ENCODE measurements around the gene TAF4. TPM values are rescaled to one million over a fixed set of nuclear protein-coding genes. Genes with fewer than 3 reads are reported as not detected.
"Not testable (repeated sequence)": the region's sequence is repeated elsewhere in the genome, so short reads cannot be mapped to it uniquely, and the experiment has no call there.

TAF4 gene
- total RNA-seq, 4 donors from 2014 or later: 18.0 to 31.8 (median 25.8) TPM

DNA sequence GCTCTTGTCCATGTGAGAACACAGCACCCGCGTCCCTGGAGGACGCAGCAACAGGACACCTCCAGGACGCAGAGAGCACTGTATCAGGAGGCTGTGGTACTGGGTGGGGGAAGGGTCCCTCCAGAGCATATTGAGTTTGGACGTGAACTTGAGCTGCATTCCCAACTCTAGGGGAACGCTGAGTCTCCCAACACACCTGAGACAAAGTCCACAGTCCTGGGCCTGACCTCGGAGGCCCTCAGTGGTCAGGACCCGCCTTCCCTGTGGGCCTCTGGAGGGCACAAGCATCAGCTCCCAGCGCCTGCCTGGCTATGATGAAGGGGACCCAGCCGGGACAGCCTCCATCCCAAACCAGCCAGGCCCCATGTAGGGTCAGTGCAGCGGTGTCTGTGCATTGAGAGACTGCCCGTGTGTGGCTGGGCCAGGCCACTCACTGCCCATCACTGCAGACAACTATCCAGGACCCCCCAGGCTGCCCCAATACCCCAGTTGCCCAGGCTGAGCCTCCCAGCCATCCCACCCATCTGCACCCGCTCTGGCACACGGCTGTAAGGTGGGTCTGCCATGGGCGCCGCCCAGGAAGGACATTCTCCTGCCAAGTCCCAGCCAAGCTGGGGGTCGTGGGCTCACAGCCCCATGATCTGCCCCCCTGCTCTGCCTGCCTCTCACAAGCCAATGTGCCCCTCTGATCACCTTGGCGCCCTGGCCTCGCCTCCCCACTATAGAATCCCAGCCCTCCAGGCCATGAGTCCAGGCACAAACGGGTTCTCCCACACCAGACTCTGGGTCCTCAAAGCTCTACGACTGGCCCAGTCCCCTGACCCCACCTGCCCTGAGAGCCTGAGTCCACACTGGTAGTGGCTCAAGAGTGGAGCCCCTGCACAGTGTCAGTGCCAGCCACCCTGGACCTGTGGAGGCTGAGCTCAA, 115.7 kb downstream of the TAF4 start:
- Histone ChIP-seq H3K27me3 (peaks cover 36% of the 10 kb centered on the region), H3K4me3 (no peak overlapping the region), H3K4me1 (no peaks in the 10 kb centered on the region), H3K36me3 (no peaks in the 10 kb centered on the region), H3K27ac (no peak overlapping the region), H3K9me3 (no peaks in the 10 kb centered on the region)
- no peak for TF ChIP-seq POLR2AphosphoS5 (IDR thresholded peaks at IDR 0.05)
- TF ChIP-seq CTCF (IDR thresholded peaks at IDR 0.05): no peak
- no peak for TF ChIP-seq POLR2A (IDR thresholded peaks at IDR 0.05)
- no peak for TF ChIP-seq EP300 (IDR thresholded peaks at IDR 0.05)
- WGBS: 58% methylated on average over 4 of the region's 21 CpGs
- peak; percentile 43 to 72 for DNase-seq (ENCODE audit: low spot score in 2 of 2)

DNA sequence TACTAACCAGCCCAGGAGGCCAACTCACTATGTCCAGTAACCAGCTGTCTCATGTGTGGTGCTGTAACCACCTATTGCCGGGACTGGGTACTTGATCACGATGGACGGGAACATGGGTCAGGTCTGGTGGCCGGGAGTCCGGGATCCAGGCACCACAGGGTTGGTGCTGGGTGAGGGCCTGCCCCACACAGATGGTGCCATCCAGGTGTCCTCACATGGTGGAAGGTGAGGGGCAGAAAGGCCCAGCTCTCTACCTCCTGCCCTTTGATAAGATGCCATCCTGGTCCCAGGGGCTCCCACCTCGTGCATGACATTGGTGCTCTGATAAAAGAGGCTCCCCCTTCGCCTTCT, 116.3 kb downstream of the TAF4 start:
- H3K4me3 ChIP-seq: no peak overlapping the region
- peak; percentile 11 to 61 for DNase-seq (ENCODE audit: low spot score in 2 of 2)
- no peaks in the 10 kb centered on the region for H3K9me3 ChIP-seq
- H3K27ac ChIP-seq: no peak overlapping the region
- H3K4me1 ChIP-seq: no peaks in the 10 kb centered on the region
- H3K36me3 ChIP-seq: no peaks in the 10 kb centered on the region
- TF ChIP-seq POLR2AphosphoS5 (IDR thresholded peaks at IDR 0.05): no peak
- no peak for TF ChIP-seq EP300 (IDR thresholded peaks at IDR 0.05)
- no peak for TF ChIP-seq CTCF (IDR thresholded peaks at IDR 0.05)
- TF ChIP-seq POLR2A (IDR thresholded peaks at IDR 0.05): no peak
- peaks cover 31% of the 10 kb centered on the region for H3K27me3 ChIP-seq
- WGBS: 78% methylated on average over 3 of the region's 7 CpGs

GRCh38 chr20:61948586-61949362, 116.9 kb downstream of the TAF4 start:
- H3K9me3 ChIP-seq: no peaks in the 10 kb centered on the region
- 81% methylated on average over 2 of the region's 22 CpGs for WGBS
- peaks cover 28% of the 10 kb centered on the region for H3K27me3 ChIP-seq
- TF ChIP-seq EP300 (IDR thresholded peaks at IDR 0.05): no peak
- no peak for TF ChIP-seq POLR2AphosphoS5 (IDR thresholded peaks at IDR 0.05)
- TF ChIP-seq POLR2A (IDR thresholded peaks at IDR 0.05): no peak
- no peak for TF ChIP-seq CTCF (IDR thresholded peaks at IDR 0.05)
- no peak overlapping the region for H3K27ac ChIP-seq
- H3K4me3 ChIP-seq: no peak overlapping the region
- no peaks in the 10 kb centered on the region for H3K36me3 ChIP-seq
- no peaks in the 10 kb centered on the region for H3K4me1 ChIP-seq
- DNase-seq (ENCODE audit: low spot score in 2 of 2): peak; percentile 23 to 31

GRCh38 chr20:61948056-61948455, 117.6 kb downstream of the TAF4 start:
- H3K9me3 ChIP-seq, H3K27ac ChIP-seq, H3K4me3 ChIP-seq, H3K4me1 ChIP-seq, H3K36me3 ChIP-seq: not testable (repeated sequence)
- peaks cover 22% of the 10 kb centered on the region for H3K27me3 ChIP-seq
- 82% methylated on average over 26 of the region's 28 CpGs for WGBS
- peak in 1 of 2 donors; percentile 23 for DNase-seq (ENCODE audit: low spot score in 2 of 2)

DNA sequence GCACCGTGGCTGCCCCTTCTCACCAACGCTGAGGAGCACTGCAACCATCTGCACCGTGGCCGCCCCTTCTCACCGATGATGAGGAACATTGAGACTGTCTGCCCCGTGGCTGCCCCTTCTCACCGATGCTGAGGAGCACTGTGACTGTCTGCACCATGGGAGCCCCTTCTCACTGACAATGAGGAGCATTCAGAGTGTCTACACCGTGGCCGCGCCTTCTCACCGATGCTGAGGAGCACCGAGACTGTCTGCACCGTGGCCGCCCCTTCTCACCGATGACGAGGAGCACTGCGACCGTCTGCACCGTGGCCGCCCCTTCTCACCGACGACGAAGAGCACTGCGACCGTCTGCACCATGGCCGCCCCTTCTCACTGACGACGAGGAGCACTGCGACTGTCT, 120.2 kb downstream of the TAF4 start:
- H3K36me3 ChIP-seq; H3K27me3 ChIP-seq; H3K4me3 ChIP-seq; H3K27ac ChIP-seq; H3K4me1 ChIP-seq; H3K9me3 ChIP-seq; DNase-seq (ENCODE audit: low spot score in 2 of 2): not testable (repeated sequence)
- WGBS: 97% methylated on average over 13 of the region's 29 CpGs

DNA sequence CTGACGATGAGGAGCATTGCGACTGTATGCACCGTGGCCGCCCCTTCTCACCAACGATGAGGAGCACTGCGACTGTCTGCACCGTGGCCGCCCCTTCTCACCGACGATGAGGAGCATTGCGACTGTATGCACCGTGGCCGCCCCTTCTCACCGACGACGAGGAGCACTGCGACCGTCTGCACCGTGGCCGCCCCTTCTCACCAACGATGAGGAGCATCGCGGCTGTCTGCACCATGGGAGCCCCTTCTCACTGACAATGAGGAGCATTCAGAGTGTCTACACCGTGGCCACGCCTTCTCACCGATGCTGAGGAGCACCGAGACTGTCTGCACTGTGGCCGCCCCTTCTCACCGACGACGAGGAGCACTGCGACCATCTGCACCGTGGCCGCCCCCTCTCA, 120.7 kb downstream of the TAF4 start:
- H3K27me3 ChIP-seq; DNase-seq (ENCODE audit: low spot score in 2 of 2): not testable (repeated sequence)

More for the DNA sequence above, 120.7 kb downstream of the TAF4 start:
- not testable (repeated sequence) for H3K36me3 ChIP-seq, H3K9me3 ChIP-seq, H3K4me3 ChIP-seq, H3K4me1 ChIP-seq, H3K27ac ChIP-seq
- WGBS: 79% methylated on average over 10 of the region's 34 CpGs
